GM18499 (cell line): Measurements from ENCODE around the gene RABL3.
"Not testable (repeated sequence)": the region's sequence is repeated elsewhere in the genome, so short reads cannot be mapped to it uniquely, and the experiment has no call there.

Source experiments
- ATAC-seq: cut with Tn5 transposase; IDR thresholded peaks from one replicate; pipeline ENCODE4 v1.9.1; 2021; ENCODE audit warnings: moderate number of reproducible peaks; ENCODE audit not compliant: insufficient read depth, unreplicated experiment

Gene RABL3

DNA sequence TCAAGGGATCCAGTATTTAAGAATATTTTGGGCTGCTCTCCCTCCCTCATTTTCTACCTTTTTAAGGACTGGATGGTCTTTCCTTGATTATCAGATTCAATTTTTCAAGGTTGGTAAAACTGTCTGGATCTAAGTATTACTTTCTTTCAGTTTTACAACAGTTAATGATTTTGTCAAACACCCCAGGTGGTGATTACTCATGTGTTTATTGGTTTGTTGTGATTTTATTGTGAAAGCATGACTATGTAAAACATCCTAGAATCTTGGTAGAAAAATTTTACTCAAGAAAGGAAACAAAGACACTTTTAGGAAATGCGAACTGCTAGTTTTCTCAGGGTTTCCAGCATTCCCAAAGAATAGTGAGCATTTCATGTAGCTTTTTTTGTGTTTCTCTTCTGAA lies 7.5 kb upstream of the RABL3 start:
- no peak for ATAC-seq

DNA sequence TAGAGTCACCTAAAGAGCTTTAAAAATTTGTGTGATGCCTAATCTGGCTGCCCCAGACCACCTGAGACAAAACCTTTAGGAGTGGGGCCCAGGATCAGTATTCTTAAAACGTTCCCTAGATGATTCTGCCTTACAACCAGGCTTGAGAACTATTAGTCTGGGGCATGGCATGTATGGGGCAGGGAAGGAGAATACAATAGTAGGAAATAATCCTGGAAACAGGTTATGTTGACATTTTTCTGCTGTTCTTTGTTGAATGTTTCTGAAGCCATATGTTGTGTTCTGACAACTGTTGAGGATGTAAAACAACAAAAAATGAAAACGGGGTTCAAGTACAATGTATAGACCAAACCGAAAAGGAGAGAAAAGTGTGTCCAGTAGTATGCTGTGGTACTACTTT lies 3.1 kb upstream of the RABL3 start:
- no peak for ATAC-seq

DNA sequence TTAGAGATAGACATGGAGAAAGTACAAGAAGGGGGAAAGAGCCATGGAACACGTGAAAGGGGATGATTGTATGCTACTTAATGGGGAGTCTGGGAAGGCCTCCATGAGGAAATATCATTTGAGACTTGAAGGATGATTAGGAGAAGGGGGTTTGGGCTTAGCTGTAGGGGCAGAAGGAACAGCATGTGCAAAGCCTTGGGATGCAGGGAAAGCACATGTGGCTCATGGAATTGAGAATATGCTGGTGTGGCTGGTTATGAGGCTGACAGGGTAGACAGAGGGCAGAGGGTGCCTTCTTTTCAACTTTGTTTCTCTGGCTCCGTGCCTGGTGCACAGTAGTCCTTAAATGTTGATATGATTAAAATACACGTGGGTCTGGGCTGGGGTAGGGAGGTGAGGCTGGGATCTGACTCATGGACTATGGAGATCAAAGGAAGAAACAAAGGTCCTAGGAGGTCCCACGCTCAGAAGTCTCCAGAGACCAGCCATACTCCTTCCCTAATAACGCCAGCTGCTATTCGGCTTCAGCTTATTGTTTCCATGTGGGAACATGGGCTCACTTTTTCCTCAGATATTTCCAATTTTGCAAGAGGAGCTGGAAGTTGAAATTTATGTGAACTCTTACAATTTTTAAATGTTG lies 1.4 kb upstream of the RABL3 start:
- no peak for ATAC-seq

DNA sequence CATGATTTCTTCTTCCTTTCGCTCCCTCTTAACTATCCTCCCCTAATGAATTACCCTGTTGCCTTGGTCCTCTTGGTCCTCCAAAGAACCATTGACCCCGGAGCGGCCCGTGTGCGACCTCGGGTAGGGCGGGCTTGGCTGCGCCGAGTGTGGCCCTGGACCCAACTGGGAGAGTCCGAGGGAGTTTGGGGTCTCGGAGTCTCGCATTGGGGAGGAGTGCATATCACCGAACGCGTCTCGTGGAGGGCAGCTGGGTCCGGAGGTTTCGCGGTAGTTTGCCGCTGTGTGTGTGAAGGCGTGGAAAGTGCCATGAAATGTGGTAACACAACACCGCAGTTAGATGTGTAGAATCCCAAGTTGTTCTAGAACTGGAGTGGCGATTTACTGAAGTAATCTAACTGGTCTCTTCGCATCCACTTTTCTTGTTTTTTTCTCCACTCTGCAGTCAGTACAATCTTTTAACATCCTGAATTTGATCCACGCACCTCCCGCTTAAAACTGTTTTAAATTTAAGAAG lies 591 bp upstream of the RABL3 start:
- peak; percentile 1 for ATAC-seq

DNA sequence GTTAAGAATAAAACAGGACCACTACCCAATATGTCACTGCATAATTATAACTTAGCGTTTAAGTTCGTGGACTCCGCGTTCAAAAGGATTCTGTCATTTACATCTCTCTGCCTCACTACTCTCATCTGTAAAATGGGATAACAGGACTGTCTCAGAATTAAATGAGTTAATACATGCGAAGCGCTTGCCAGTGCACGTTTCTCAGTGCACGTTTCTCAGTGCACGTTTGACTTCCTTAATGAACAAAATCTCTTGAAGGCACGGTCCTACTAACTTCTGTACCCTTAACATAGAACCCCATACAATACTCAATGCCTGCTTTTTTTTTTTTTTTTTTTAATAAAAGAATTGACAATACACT lies 499 bp downstream of the RABL3 start:
- peak; percentile 18 for ATAC-seq

DNA sequence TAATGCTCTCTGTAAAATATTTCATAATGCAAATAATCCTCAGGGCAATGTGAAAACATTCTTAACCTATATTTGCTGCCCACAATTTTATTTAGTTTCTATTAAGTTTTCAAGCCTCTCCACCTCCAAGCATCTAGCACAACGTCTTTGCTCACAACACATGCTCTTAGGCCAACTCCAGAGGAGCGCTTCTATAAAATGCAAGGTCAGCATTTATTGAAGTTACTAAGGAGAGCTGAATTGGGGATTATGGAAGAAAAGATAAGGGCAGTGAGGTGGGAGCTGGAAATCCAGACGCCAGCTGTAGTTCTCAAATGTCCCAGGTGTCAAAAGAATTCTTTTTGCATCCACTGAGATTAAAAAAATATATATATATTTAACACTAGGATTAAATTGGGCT lies 996 bp downstream of the RABL3 start:
- no peak for ATAC-seq

DNA sequence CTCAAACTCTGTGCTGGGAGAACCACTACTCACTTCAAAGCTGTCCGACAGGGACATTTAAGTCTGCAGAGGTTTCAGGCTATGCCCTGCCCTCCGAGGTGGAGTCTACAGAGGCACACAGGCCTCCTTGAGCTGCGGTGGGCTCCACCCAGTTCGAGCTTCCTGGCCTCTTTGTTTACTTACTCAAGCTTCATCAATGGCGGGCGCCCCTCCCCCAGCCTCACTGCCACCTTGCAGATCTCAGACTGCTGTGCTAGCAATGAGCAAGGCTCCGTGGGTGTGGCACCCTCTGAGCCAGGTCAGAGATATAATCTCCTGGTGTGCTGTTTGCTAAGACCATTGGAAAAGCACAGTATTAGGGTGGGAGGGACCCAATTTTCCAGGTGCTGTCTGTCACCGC lies 4.3 kb downstream of the RABL3 start:
- ATAC-seq = not testable (repeated sequence)

DNA sequence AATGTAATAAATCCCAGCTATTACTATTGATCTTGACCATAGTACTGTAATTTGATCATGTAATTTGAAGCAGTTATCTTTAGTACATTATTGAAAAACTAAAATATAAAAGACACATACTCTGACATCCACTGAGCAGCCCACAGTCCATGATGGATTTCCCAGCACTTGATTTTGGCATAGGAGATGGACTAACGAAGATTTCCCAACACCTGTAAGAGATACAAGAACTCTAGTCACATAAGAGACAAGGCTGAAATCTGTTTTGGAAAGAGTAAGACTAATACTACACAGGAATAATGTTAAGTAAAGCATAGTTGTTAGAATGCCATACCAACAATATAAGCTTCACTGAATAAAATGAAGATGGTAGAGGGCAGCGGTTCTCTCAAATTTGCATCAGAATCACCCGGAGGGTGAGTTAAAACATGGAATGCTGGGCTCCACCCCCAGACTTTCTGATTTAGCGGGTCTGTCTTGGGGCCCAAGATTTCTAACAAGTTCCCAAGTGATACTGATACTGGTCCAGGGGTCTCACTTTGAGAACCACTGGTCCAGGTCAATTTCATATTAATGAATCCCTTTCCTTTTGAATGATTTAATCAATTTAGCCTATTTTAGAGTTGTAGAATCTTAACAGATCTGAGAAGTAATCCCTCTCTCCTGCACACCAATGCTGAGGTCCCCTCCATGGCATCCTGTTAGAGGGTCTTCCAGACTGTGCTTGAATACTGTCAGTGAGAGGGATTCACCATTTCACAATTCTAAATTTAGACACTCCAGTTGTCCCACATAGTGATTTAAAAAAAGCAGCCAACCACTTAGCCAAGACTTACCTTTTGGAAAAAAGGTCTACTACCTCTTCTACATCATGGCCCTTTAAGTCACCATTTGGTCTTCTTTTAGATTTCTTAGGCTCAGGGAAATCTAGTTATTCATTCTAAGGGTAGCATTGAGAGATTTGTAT lies 11.5 kb downstream of the RABL3 start:
- ATAC-seq = no peak

DNA sequence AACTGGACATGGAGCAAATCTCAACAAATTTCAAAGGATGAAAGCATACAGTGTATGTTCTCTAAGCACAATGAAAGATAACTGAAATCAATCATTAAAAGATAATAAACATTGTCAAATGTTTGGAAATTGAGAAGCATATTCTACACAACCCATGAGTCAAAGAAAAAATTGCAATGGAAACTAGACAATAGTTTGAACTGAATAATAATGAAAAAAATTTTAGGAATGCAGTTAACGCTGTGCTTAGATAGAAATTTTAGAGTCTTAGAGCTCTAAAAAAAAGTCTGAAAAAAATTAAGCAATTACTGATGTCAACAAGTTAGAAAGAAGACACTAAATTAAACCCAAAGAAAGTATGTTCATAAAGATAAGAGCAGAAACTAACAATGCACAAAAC lies 15.5 kb downstream of the RABL3 start:
- ATAC-seq = no peak

DNA sequence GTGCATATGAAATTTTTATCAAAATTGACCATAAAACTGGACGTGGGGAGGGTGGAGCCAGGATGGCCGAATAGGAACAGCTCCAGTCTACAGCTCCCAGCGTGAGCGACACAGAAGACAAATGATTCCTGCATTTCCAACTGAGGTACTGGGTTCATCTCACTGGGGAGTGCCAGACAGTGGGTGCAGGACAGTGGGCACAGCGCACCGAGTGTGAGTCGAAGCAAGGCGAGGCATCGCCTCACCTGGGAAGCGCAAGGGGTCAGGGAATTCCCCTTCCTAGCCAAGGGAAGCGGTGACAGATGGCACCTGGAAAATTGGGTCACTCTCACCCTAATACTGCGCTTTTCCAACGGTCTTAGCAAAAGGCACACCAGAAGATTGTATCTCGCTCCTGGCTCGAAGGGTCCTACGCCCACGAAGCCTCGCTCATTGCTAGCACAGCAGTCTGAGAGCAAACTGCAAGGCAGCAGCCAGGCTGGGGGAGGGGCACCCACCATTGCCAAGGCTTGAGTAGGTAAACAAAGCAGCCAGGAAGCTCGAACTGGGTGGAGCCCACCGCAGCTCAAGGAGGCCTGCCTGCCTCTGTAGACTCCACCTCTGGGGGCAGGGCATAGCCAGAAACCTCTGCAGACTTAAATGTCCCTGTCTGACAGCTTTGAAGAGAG lies 23.0 kb downstream of the RABL3 start:
- ATAC-seq = not testable (repeated sequence)

DNA sequence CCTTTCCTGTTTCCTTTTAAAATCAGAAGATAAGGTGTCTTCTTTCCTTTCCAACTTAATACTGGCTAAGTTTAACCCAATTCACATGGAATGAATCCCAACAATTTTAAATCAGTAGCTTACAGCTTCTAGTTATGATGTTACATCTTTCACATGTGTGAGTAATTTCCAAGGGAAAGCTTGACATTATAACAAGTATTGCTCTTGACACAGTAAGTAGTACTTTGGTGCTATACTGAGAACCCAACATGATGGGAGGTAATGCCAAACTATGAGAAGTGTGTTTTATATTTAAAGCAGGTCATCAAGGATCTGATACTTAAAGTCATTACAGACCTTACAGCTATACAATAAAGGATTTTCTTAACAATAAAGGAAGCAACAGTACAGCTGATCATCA lies 29.1 kb downstream of the RABL3 start:
- ATAC-seq = no peak

DNA sequence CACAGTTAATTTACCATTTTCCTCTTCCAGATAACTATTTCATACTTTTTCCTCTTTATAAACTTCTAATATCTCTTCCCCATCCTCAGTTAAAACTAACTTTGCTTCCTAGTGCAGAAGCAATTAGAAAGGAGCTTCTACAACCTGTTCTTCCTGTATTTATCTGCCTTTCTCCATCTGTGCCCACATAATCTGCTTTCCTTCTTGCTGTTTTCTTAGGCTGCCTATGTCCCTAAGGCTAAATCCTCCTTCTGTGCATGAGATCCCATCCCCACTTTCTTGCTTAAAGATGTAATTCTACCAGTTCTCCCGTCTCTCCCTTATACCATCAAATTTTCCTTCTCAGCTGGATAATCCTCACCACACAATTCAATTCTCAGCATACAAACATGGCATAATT lies 31.9 kb downstream of the RABL3 start:
- no peak for ATAC-seq

DNA sequence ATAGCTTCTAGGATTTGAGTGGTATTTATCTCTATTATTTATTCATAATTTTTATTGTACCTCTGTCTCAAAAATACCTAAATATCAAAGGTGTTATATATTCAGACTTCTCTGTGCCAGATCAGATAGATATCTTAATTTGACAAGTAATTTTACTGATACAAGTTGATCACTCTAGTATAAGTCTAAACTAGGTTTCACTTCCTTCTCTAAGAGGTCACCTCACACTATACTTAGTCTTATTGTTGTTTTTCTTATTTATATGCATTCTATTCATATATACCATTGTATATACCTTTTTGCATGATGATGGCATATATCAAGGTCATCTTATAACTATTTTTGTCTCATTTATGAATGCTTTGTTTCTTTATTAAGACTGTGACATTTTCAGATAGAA lies 33.9 kb downstream of the RABL3 start:
- ATAC-seq = peak; percentile 49

DNA sequence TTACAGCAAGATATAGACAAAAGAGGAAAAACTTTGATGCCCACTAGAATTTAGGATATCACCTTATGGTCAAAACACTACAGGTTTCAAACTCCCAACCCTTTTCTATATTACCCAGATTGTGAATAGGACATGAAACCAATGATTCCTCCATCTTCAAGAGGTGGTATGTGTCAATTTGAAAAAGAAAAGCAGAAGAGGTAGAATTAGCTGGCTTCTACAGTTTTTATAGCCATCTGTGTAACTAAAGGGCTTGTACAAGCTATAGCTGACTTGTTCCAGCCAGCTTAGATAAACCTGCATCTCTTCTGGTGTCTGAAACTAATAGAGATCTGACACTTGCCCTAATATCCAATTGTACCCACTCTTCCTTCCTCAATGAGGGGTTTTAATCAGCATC lies 35.4 kb downstream of the RABL3 start:
- no peak for ATAC-seq

DNA sequence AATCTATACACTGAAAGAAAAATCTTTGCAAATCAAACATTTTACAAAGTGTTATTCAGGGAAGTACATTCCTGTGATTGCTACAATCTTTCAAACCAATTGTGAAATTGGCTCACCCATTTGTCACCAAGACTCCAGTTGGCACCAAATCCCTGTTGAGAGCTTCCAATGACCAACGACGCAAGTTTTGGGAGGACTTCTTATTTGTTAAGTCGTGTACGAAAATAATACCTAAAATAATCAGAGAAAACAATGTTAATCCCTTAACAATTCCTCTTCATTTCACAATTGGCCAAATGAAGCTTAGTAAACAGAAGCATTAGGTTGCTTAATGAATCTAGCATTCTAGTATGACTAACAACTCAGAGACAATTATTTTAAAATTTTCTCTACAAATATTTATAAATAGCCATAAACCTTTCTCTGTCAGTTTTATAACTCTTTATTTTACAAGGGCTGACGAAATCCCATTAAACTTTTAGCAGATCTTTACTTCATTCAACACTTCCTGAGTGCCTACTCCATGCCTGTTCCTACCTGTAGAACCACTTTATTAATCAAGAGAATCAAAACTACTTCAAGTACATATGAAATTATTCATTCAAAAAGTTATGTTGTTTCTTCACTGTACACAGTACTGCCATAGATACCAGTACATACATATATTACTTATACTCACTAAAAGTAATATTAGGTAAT lies 36.3 kb downstream of the RABL3 start:
- no peak for ATAC-seq

DNA sequence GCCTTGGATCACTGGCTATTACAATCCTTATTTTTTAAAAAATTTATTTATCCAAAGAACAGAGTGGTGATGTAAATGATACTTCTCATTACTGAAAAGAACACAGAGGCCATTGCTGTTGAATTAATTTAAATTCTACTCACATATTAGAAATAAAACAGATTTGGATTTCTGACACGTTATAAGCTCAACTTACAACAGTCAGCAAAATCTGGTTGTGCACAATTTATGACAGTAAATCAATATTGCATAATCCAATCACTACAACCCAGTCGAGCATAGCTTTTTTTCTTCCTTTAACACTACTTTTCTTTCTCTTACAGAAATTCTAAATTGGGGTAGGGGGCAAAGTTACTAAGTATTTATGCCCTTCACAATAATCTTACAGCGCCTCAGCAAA lies 43.0 kb downstream of the RABL3 start:
- no peak for ATAC-seq

DNA sequence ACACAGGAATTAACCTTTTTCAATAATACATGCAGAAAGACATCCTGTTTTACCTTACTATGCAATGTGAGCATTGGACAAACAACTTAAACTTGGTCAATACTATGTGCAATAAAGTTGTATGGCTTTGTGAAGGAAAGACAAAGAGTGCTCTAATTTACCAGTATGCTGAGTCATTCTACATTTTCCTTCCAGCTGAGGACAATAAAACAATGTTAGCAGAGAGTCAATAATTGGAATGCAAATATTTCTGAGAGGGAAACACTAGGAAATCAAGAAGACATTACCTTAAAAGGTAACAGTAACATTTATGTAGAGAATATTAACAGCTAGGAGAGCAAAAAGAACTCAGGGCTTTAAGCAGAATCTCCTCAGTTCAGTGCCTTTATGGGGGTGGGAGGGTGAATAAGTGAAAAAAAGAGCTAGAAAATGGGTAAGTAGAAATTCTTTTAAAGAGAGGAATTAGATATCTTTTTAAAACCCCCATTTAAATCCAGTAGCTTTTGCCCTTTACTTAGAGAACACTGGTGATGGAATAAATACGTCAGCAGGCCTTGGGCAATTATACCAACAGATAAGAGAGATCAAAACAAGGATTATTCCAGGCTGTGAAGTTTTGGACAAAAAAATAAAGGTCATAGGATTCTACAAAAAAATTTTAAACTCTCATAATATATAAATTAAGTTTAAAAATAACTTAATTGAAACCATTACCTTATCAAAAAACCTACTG lies 48.7 kb downstream of the RABL3 start:
- ATAC-seq = no peak

DNA sequence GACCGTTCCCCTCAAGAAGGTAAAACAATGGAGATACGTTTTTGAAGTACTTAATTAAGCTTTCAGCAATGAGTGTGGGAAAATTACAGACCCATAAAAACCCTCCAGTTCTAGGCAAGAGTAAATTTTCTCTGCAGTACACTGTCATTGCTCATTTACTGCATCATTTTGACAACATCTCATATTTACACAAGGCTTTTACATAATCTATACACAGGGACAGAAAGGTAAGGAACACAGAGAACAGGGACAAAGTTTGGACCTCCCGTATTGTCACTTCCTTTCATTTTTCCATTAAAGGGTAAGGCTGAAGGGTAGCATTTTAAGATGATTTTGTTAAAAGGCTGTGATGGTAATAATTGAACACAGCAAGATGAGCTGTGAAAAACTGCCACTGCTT lies 52.9 kb downstream of the RABL3 start:
- ATAC-seq = no peak

DNA sequence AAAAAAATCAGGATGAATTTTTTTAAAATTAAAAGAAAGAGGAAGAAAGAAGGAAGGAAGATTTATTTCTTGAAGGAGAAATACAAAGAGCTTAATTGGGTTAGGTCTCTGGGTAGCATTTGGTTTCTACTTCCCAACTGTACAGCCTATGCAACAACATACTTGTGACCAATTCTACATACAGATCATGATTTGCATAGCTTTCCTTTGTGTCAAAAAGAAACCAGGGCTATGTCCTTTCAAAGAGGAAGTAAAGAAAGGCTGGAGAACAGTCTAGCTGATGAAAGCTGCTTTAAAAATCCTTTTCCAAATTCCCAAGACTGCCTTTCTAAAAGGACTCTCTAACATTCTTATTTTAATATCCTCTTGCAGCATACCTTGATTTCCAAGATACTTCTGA lies 54.2 kb downstream of the RABL3 start:
- ATAC-seq = peak; percentile 100

DNA sequence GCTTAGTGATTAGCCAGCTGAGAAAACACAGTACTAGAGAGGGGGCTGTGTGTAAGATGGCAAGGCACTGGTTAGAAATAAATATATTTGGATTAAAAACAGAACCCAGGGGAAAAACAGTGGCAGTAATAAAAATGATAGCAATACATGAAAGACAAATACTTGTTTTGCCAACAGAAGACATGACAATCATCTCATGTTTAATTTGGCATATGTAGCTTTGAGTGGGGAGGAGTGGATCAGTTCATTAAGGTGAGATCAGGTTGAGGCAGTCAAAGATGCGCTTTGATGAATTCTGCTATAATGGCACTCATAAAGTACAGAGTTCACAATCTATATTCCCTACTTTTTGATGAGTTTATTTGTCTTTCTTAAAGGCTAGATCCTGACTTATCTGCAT lies 56.9 kb downstream of the RABL3 start:
- no peak for ATAC-seq
